HG03558 (cell line): ENCODE data around the gene DCTN5.

Source experiments
- ATAC-seq: cut with Tn5 transposase; IDR thresholded peaks from one replicate; pipeline ENCODE4 v1.9.1; 2021; ENCODE audit warnings: moderate number of reproducible peaks; ENCODE audit not compliant: unreplicated experiment; ENCODE audit errors: extremely low read depth

Gene DCTN5

GRCh38 chr16:23724096-23724784 is 83.0 kb downstream of the DCTN5 start:
- ATAC-seq = no peak

- no peak for ATAC-seq
Observed at GRCh38 chr16:23724785-23725131, 83.5 kb downstream of the DCTN5 start.

GRCh38 chr16:23726710-23727109 is 85.4 kb downstream of the DCTN5 start:
- ATAC-seq = no peak
